Measurements from ENCODE around the gene PPP1CB.
"Not testable (repeated sequence)": the region's sequence is repeated elsewhere in the genome, so short reads cannot be mapped to it uniquely, and the experiment has no call there.

The PPP1CB gene

GRCh38 chr2:28784570-28784969 is 32.9 kb downstream of the PPP1CB start:
- H3K36me3 ChIP-seq (ENCODE audit: control insufficient read depth, low read depth, low read length) = peaks cover 76% of the 10 kb centered on the region
- not testable (repeated sequence) for H3K27me3 ChIP-seq (ENCODE audit: control insufficient read depth, insufficient read depth, low read length); H3K9ac ChIP-seq (ENCODE audit: low read length); H3K9me3 ChIP-seq (ENCODE audit: control insufficient read depth, low read depth, low read length); H3K27ac ChIP-seq (ENCODE audit: low read length); H3K4me3 ChIP-seq (ENCODE audit: low read length); H3K4me1 ChIP-seq (ENCODE audit: control insufficient read depth, low read depth, low read length)

- H3K4me3 ChIP-seq (ENCODE audit: low read length) = no peak overlapping the region
- no peak overlapping the region for H3K27ac ChIP-seq (ENCODE audit: low read length)
- H3K4me1 ChIP-seq (ENCODE audit: control insufficient read depth, low read depth, low read length) = no peaks in the 10 kb centered on the region
- H3K36me3 ChIP-seq (ENCODE audit: control insufficient read depth, low read depth, low read length) = peaks cover 51% of the 10 kb centered on the region
- no peaks in the 10 kb centered on the region for H3K27me3 ChIP-seq (ENCODE audit: control insufficient read depth, insufficient read depth, low read length)
- H3K9me3 ChIP-seq (ENCODE audit: control insufficient read depth, low read depth, low read length) = no peaks in the 10 kb centered on the region
- H3K9ac ChIP-seq (ENCODE audit: low read length) = no peak overlapping the region
Measured at GRCh38 chr2:28796620-28797019, 45.0 kb downstream of the PPP1CB start.

- peaks cover 31% of the 10 kb centered on the region for H3K36me3 ChIP-seq (ENCODE audit: control insufficient read depth, low read depth, low read length)
- no peak overlapping the region for H3K4me3 ChIP-seq (ENCODE audit: low read length)
Measured at GRCh38 chr2:28801726-28802125, 50.1 kb downstream of the PPP1CB start.

GRCh38 chr2:28802975-28803429 is 51.4 kb downstream of the PPP1CB start:
- Histone ChIP-seq H3K9ac (ENCODE audit: low read length) (no peak overlapping the region), H3K36me3 (ENCODE audit: control insufficient read depth, low read depth, low read length) (peaks cover 30% of the 10 kb centered on the region), H3K27me3 (ENCODE audit: control insufficient read depth, insufficient read depth, low read length) (no peaks in the 10 kb centered on the region), H3K27ac (ENCODE audit: low read length) (no peak overlapping the region), H3K4me1 (ENCODE audit: control insufficient read depth, low read depth, low read length) (no peaks in the 10 kb centered on the region), H3K4me3 (ENCODE audit: low read length) (no peak overlapping the region), H3K9me3 (ENCODE audit: control insufficient read depth, low read depth, low read length) (no peaks in the 10 kb centered on the region)

More at GRCh38 chr2:28801726-28802125, 50.1 kb downstream of the PPP1CB start:
- Histone ChIP-seq H3K27me3 (ENCODE audit: control insufficient read depth, insufficient read depth, low read length) (no peaks in the 10 kb centered on the region), H3K9ac (ENCODE audit: low read length) (no peak overlapping the region), H3K27ac (ENCODE audit: low read length) (no peak overlapping the region), H3K4me1 (ENCODE audit: control insufficient read depth, low read depth, low read length) (no peaks in the 10 kb centered on the region), H3K9me3 (ENCODE audit: control insufficient read depth, low read depth, low read length) (no peaks in the 10 kb centered on the region)

- H3K4me3 ChIP-seq (ENCODE audit: low read length) = peak overlapping the region; percentile 56
- peaks cover 31% of the 10 kb centered on the region for H3K27me3 ChIP-seq (ENCODE audit: control insufficient read depth, insufficient read depth, low read length)
- peak overlapping the region; percentile 55 for H3K9ac ChIP-seq (ENCODE audit: low read length)
- no peaks in the 10 kb centered on the region for H3K9me3 ChIP-seq (ENCODE audit: control insufficient read depth, low read depth, low read length)
- H3K27ac ChIP-seq (ENCODE audit: low read length) = no peak overlapping the region
- H3K36me3 ChIP-seq (ENCODE audit: control insufficient read depth, low read depth, low read length) = no peaks in the 10 kb centered on the region
- H3K4me1 ChIP-seq (ENCODE audit: control insufficient read depth, low read depth, low read length) = peaks cover 5% of the 10 kb centered on the region
Measured at GRCh38 chr2:28809927-28810326, 58.3 kb downstream of the PPP1CB start.

GRCh38 chr2:28810384-28811285 is 59.0 kb downstream of the PPP1CB start, which contains the start of gene SPDYA:
Gene SPDYA (plus strand): TSS chr2:28810834. CDS start chr2:28816015, 5,181 bp downstream.
- H3K4me1 ChIP-seq (ENCODE audit: control insufficient read depth, low read depth, low read length) = peaks cover 5% of the 10 kb centered on the region
- peak within 1 kb of the TSS; percentile 56 for H3K4me3 ChIP-seq (ENCODE audit: low read length)
- no peaks in the 10 kb centered on the region for H3K36me3 ChIP-seq (ENCODE audit: control insufficient read depth, low read depth, low read length)
- no peak within 1 kb of the TSS for H3K27ac ChIP-seq (ENCODE audit: low read length)
- H3K9me3 ChIP-seq (ENCODE audit: control insufficient read depth, low read depth, low read length) = no peaks in the 10 kb centered on the region
- H3K27me3 ChIP-seq (ENCODE audit: control insufficient read depth, insufficient read depth, low read length) = peaks cover 31% of the 10 kb centered on the region
- peak within 1 kb of the TSS; percentile 55 for H3K9ac ChIP-seq (ENCODE audit: low read length)

- Histone ChIP-seq H3K4me3 (ENCODE audit: low read length) (no peak overlapping the region), H3K27ac (ENCODE audit: low read length) (no peak overlapping the region), H3K9ac (ENCODE audit: low read length) (no peak overlapping the region), H3K9me3 (ENCODE audit: control insufficient read depth, low read depth, low read length) (no peaks in the 10 kb centered on the region), H3K4me1 (ENCODE audit: control insufficient read depth, low read depth, low read length) (no peaks in the 10 kb centered on the region), H3K36me3 (ENCODE audit: control insufficient read depth, low read depth, low read length) (no peaks in the 10 kb centered on the region), H3K27me3 (ENCODE audit: control insufficient read depth, insufficient read depth, low read length) (no peaks in the 10 kb centered on the region)
Measured at GRCh38 chr2:28818053-28818452, 66.4 kb downstream of the PPP1CB start.

GRCh38 chr2:28821295-28821958 is 69.8 kb downstream of the PPP1CB start:
- no peak overlapping the region for H3K27ac ChIP-seq (ENCODE audit: low read length)
- H3K4me1 ChIP-seq (ENCODE audit: control insufficient read depth, low read depth, low read length) = no peaks in the 10 kb centered on the region
- no peaks in the 10 kb centered on the region for H3K9me3 ChIP-seq (ENCODE audit: control insufficient read depth, low read depth, low read length)
- no peaks in the 10 kb centered on the region for H3K27me3 ChIP-seq (ENCODE audit: control insufficient read depth, insufficient read depth, low read length)
- H3K9ac ChIP-seq (ENCODE audit: low read length) = no peak overlapping the region
- no peak overlapping the region for H3K4me3 ChIP-seq (ENCODE audit: low read length)
- no peaks in the 10 kb centered on the region for H3K36me3 ChIP-seq (ENCODE audit: control insufficient read depth, low read depth, low read length)

GRCh38 chr2:28822036-28822435 is 70.4 kb downstream of the PPP1CB start:
- Histone ChIP-seq H3K9ac (ENCODE audit: low read length) (no peak overlapping the region), H3K27me3 (ENCODE audit: control insufficient read depth, insufficient read depth, low read length) (no peaks in the 10 kb centered on the region), H3K4me1 (ENCODE audit: control insufficient read depth, low read depth, low read length) (no peaks in the 10 kb centered on the region), H3K4me3 (ENCODE audit: low read length) (no peak overlapping the region), H3K36me3 (ENCODE audit: control insufficient read depth, low read depth, low read length) (no peaks in the 10 kb centered on the region), H3K27ac (ENCODE audit: low read length) (no peak overlapping the region), H3K9me3 (ENCODE audit: control insufficient read depth, low read depth, low read length) (no peaks in the 10 kb centered on the region)

GRCh38 chr2:28824207-28824606 is 72.6 kb downstream of the PPP1CB start:
- Histone ChIP-seq H3K4me3 (ENCODE audit: low read length) (no peak overlapping the region), H3K27me3 (ENCODE audit: control insufficient read depth, insufficient read depth, low read length) (no peaks in the 10 kb centered on the region), H3K27ac (ENCODE audit: low read length) (no peak overlapping the region), H3K4me1 (ENCODE audit: control insufficient read depth, low read depth, low read length) (no peaks in the 10 kb centered on the region), H3K9me3 (ENCODE audit: control insufficient read depth, low read depth, low read length) (no peaks in the 10 kb centered on the region), H3K36me3 (ENCODE audit: control insufficient read depth, low read depth, low read length) (no peaks in the 10 kb centered on the region), H3K9ac (ENCODE audit: low read length) (no peak overlapping the region)

- H3K9ac ChIP-seq (ENCODE audit: low read length) = no peak overlapping the region
- no peaks in the 10 kb centered on the region for H3K36me3 ChIP-seq (ENCODE audit: control insufficient read depth, low read depth, low read length)
- H3K4me3 ChIP-seq (ENCODE audit: low read length) = no peak overlapping the region
- no peak overlapping the region for H3K27ac ChIP-seq (ENCODE audit: low read length)
- H3K4me1 ChIP-seq (ENCODE audit: control insufficient read depth, low read depth, low read length) = no peaks in the 10 kb centered on the region
- no peaks in the 10 kb centered on the region for H3K27me3 ChIP-seq (ENCODE audit: control insufficient read depth, insufficient read depth, low read length)
- H3K9me3 ChIP-seq (ENCODE audit: control insufficient read depth, low read depth, low read length) = no peaks in the 10 kb centered on the region
Measured at GRCh38 chr2:28824870-28825269, 73.2 kb downstream of the PPP1CB start.

All from iPS-18a (cell line).